AG08396 (cell line): ENCODE measurements around the gene SPEF1.

Experiments used
- DNase-seq: peaks from one replicate; pipeline ENCODE4 v3.0.0; 2012; ENCODE audit warnings: low spot score, mixed read lengths

The SPEF1 gene

DNA sequence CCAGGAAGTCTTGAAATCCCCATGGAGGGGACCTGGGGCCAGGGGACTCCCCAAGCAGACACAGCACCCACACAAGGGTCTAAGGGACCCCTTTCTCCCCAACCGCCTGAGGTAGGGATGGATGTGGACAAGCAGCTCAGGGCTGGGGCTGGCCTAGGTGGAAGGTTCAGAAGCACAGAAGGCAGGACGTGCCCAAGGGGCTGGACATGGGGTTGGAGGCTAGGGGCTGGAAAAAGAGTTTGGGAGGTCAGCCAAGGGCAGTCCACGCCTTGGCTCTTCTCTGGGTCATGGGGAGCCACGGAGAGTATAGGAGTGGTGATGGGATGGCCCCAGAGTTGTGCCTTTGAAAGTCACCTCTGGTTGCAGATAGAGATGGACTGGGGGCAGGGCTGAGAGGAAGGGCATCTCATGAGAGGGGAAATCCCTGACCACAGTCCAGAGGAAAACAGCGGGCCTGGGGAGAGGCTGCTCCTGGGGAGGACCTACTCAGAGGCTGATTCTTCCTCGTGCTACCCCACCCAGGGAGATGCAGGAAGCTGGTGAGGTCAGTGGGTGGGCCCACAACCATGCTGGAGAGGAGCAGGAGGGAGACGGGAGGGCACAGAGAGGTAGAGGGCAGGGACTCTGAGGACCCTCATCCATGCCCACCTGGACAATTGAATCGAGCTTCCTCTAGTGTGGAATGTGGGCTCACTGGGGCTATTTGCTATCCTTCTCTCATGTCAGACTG, 51.3 kb downstream of the SPEF1 start:
- no peak for DNase-seq

DNA sequence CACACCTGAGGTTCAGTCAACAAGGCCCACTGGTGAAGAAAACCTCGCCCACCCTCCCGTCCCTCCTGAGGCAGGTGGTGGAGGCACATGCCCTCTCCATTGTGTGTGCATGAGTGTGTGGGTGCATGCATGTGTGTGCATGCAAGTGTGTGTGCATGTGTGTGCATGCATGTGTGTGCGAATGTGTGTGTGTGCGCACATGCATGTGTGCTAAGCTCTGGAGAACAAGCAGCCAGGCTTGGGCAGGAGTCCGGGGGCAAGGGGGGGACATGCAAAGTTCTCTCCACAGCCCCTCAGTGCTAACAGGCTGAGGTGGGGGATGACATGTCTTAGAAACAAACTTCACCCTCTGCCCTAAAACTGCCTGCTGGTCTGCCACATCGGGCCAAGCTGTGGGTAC, 51.9 kb downstream of the SPEF1 start:
- DNase-seq = no peak

DNA sequence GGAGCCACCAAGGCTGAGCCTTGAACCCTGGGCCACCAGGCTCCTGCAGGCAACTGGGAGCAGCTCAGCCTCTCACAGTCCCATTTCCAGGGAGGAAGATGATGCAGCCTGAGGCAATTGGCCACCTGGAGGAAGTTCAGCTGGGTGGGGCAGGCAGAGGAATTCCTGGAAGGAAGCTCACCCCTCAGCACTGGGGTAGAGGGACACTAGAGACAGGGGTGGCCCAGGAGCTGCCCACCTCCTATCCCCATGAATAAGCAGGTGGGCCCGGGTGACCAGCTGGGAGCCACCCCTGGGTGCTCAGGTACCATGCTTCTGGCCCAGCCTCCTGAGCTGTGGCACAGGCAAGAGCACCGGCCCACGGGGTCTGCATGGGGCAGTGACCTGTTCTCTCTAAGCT, 52.4 kb downstream of the SPEF1 start:
- DNase-seq = no peak

DNA sequence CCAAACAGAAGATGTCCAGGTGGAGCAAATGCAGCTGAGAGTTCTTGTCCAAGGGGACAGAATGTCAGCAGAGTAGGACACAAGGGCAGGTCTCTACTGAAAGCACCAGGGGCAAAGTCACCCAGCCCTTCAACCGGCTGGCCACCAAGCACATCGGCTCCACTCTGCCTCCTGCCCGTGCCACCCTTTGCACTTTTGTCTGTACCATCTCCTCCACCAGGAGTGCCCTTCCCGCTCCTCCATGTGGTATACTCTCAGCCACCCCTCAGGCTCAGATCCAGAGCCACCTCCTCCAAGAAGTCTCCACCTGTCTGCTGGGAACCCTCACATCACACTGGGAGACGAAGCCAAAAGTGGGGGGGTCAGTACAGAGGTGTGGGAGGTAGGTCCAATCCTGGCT, 52.9 kb downstream of the SPEF1 start:
- DNase-seq = no peak
